K562 (cell line): Measurements from ENCODE around the gene C6orf163. TPM values are rescaled to one million over a fixed set of nuclear protein-coding genes. Genes with fewer than 3 reads are reported as not detected.

Experiments
- ATAC-seq: fragments of 200-7000 bp; cut with Tn5 transposase; 3 replicates; pipeline ENCODE4 v1.9.1; 2020; ENCODE audit warnings: moderate library complexity
- BruUV-seq: library from RNA; stranded (reverse); fragments of 400-500 nt; replicated peaks from 2 replicates; lab custom pipeline; 2021; lab: Mats Ljungman, UMichigan
- CTCF ChIA-PET: fragments of 300-600 bp; formaldehyde crosslinking; extraction: SDS; loops from one replicate; lab custom pipeline; 2021; ENCODE audit warnings: low intra/inter-chr PET ratio; lab: Yijun Ruan, JAX
- POLR2A ChIA-PET: fragments of 300-600, 350-650 bp; sonication (Branson Sonifier 250); formaldehyde crosslinking; extraction: SDS; loops from one replicate; lab custom pipeline; 2021; ENCODE audit warnings: antibody characterized with exemption, inconsistent platforms; lab: Yijun Ruan, JAX
- DNase-seq, 4 experiments: peaks; one replicate each; pipeline versions ENCODE4 v3.0.0 to v3.0.0-alpha.2; 2011 to 2018; ENCODE audit warnings: low spot score in 3 of 4, mixed read lengths in 3 of 4; ENCODE audit errors: extremely low read depth in 1 of 4
- FAIRE-seq: peaks from 2 replicates; lab custom pipeline; 2011; peaks lifted over from hg19 to GRCh38; lab: Jason Lieb, UNC
- H2AFZ ChIP-seq: 2 replicates; pipeline ENCODE4 v1.6.0; 2011; ENCODE audit warnings: low read depth, low read length, control low read depth, inconsistent platforms
- H3K27ac ChIP-seq: fragments of 200-600 bp; 3 replicates; pipeline ENCODE4 v1.8.0; 2011; ENCODE audit warnings: low read depth, mild to moderate bottlenecking, control low read depth, inconsistent platforms, low read length, moderate library complexity, mixed read lengths; ENCODE audit errors: extremely low read depth
- H3K27me3 ChIP-seq, 2 experiments: fragments of 300-600 bp in 1 of 2; 2 replicates in 1 of 2; 3 replicates in 1 of 2; pipeline versions ENCODE4 v1.6.0 to v1.8.0; 2011; ENCODE audit warnings: inconsistent platforms in 2 of 2, low read length in 2 of 2, mild to moderate bottlenecking in 1 of 2, mixed read lengths in 1 of 2, moderate library complexity in 1 of 2; ENCODE audit not compliant: control insufficient read depth in 2 of 2, insufficient read depth in 2 of 2
- H3K36me3 ChIP-seq: fragments of 300-600 bp; 3 replicates; pipeline ENCODE4 v1.8.0; 2011; ENCODE audit warnings: mild to moderate bottlenecking, low read length, inconsistent platforms; ENCODE audit not compliant: control insufficient read depth, insufficient read depth
- H3K4me1 ChIP-seq, 2 experiments: fragments of 200-600 bp in 1 of 2; replicated peaks in 1 of 2; 2 replicates in 1 of 2; 3 replicates in 1 of 2; pipeline versions ENCODE4 v1.5.1 to v1.8.0; 2011; ENCODE audit warnings: inconsistent platforms in 2 of 2, low read length in 2 of 2, mild to moderate bottlenecking in 1 of 2, mixed read lengths in 1 of 2, moderate library complexity in 1 of 2; ENCODE audit not compliant: control insufficient read depth in 2 of 2, insufficient read depth in 2 of 2
- H3K4me2 ChIP-seq: 2 replicates; pipeline ENCODE4 v1.6.1; 2011; ENCODE audit warnings: low read length, control low read depth, inconsistent platforms, mixed read lengths; ENCODE audit not compliant: insufficient read depth
- H3K4me3 ChIP-seq: fragments of 200-600 bp; sonication (generic), shearing (Covaris generic); 2 replicates; pipeline ENCODE4 v1.5.1; 2016; ENCODE audit warnings: control low read depth, inconsistent platforms
- H3K79me2 ChIP-seq: fragments of 200-600 bp; 3 replicates; pipeline ENCODE4 v1.8.0; 2011; ENCODE audit warnings: low read length, inconsistent platforms; ENCODE audit not compliant: control insufficient read depth, insufficient read depth
- H3K9ac ChIP-seq, 2 experiments: 2 replicates each; pipeline versions ENCODE4 v1.6.0 to v1.6.1; 2011; ENCODE audit warnings: low read depth in 2 of 2, low read length in 2 of 2, control low read depth in 1 of 2, inconsistent platforms in 1 of 2, mild to moderate bottlenecking in 1 of 2, mixed read lengths in 1 of 2; ENCODE audit not compliant: insufficient read depth in 1 of 2
- H3K9me1 ChIP-seq: one replicate; pipeline ENCODE4 v1.6.0; 2011; ENCODE audit warnings: inconsistent platforms, mild to moderate bottlenecking, low read length, moderate library complexity; ENCODE audit not compliant: control insufficient read depth, insufficient read depth
- H3K9me3 ChIP-seq: replicated peaks from 2 replicates; pipeline ENCODE4 v1.5.1; 2011; ENCODE audit warnings: low read depth, low read length, inconsistent platforms; ENCODE audit not compliant: control insufficient read depth, insufficient read depth
- H4K20me1 ChIP-seq: replicated peaks from 2 replicates; pipeline ENCODE4 v1.6.1; 2011; ENCODE audit warnings: low read length, inconsistent platforms, mixed read lengths; ENCODE audit not compliant: control insufficient read depth, insufficient read depth
- ATF3 ChIP-seq, 2 experiments: fragments of 450-650 bp in 1 of 2; sonication (generic) in 1 of 2; formaldehyde crosslinking in 1 of 2; IDR thresholded peaks in 1 of 2; conservative IDR thresholded peaks in 1 of 2; 2 replicates each; pipeline versions ENCODE4 v1.6.1 to v1.8.1; 2016 to 2023; ENCODE audit warnings: mild to moderate bottlenecking in 2 of 2, moderate library complexity in 2 of 2, inconsistent platforms in 1 of 2, missing genetic modification reagents in 1 of 2
- CBX1 ChIP-seq: sonication (generic); IDR thresholded peaks from 2 replicates; pipeline ENCODE4 v1.6.1; 2016; ENCODE audit warnings: antibody characterized with exemption, low read depth, mild to moderate bottlenecking
- CBX2 ChIP-seq: fragments of 200-600 bp; sonication (generic); IDR thresholded peaks from one replicate; pipeline ENCODE4 v1.6.1; 2012; ENCODE audit warnings: mild to moderate bottlenecking, low read length, inconsistent platforms; ENCODE audit not compliant: insufficient read depth, poor library complexity, severe bottlenecking
- CHD2 ChIP-seq: IDR thresholded peaks from 2 replicates; pipeline ENCODE4 v1.6.1; 2011; ENCODE audit warnings: low read depth, low read length
- CREBBP ChIP-seq: IDR thresholded peaks from one replicate; pipeline ENCODE4 v1.6.1; 2012; ENCODE audit warnings: low read depth, mild to moderate bottlenecking, control low read depth, inconsistent platforms, low read length
- CSDE1 ChIP-seq, 2 experiments: fragments of 450-650 bp; IDR thresholded peaks; 2 replicates each; pipeline ENCODE4 v1.6.1; 2016; ENCODE audit warnings: mild to moderate bottlenecking in 1 of 2
- FOXO4 ChIP-seq: fragments of 450-650 bp; formaldehyde crosslinking; IDR thresholded peaks from 2 replicates; pipeline ENCODE4 v1.4.0; 2020; ENCODE audit warnings: mild to moderate bottlenecking, moderate library complexity
- HNRNPK ChIP-seq: fragments of 200-400 bp; formaldehyde crosslinking; IDR thresholded peaks from one replicate; pipeline ENCODE4 v1.6.1; 2018; ENCODE audit warnings: mild to moderate bottlenecking, low read depth, low read length; ENCODE audit not compliant: poor library complexity, severe bottlenecking
- KLF6 ChIP-seq: fragments of 250-450 bp; sonication (Bioruptor Pico); IDR thresholded peaks from 2 replicates; pipeline ENCODE4 v1.4.0; 2020; ENCODE audit warnings: mild to moderate bottlenecking, moderate library complexity, borderline replicate concordance
- NEUROD1 ChIP-seq: fragments of 150-350 bp; IDR thresholded peaks from 2 replicates; pipeline ENCODE4 v1.6.1; 2014; ENCODE audit warnings: borderline replicate concordance, low read length, low read depth; ENCODE audit not compliant: partially characterized antibody
- POLR2H ChIP-seq: IDR thresholded peaks from 2 replicates; pipeline ENCODE4 v1.6.1; 2016; ENCODE audit warnings: missing genetic modification characterization, low read depth, mild to moderate bottlenecking, control low read depth, missing compliant biosample characterization, moderate library complexity
- RAD51 ChIP-seq: fragments of 450-650 bp; IDR thresholded peaks from 2 replicates; pipeline ENCODE4 v1.7.1; 2016; ENCODE audit warnings: low read depth, mild to moderate bottlenecking, borderline replicate concordance
- TGIF2 ChIP-seq: sonication (generic); formaldehyde crosslinking; IDR thresholded peaks from 2 replicates; pipeline ENCODE4 v1.8.1; 2022; ENCODE audit warnings: mild to moderate bottlenecking, missing genetic modification reagents, moderate library complexity
- ZNF146 ChIP-seq: IDR thresholded peaks from one replicate; pipeline ENCODE4 v1.6.1; 2018; ENCODE audit warnings: missing compliant biosample characterization; ENCODE audit not compliant: unreplicated experiment
- ZNF217 ChIP-seq: sonication (generic); formaldehyde crosslinking; IDR thresholded peaks from 2 replicates; pipeline ENCODE4 v1.8.0; 2022; ENCODE audit warnings: mild to moderate bottlenecking, missing genetic modification reagents
- ZNF707 ChIP-seq: fragments of 250-450 bp; sonication (Bioruptor Pico); conservative IDR thresholded peaks from 2 replicates; pipeline ENCODE4 v1.8.0; 2022; ENCODE audit warnings: inconsistent platforms, mild to moderate bottlenecking, moderate library complexity
- ZNF76 ChIP-seq: fragments of 250-450 bp; sonication (Bioruptor Pico); IDR thresholded peaks from 2 replicates; pipeline ENCODE4 v1.4.0; 2020; ENCODE audit warnings: mild to moderate bottlenecking, moderate library complexity, borderline replicate concordance
- WGBS: fragments of 100-300 bp; shearing (Covaris generic); methylation state at CpG from one replicate; pipeline ENCODE4 v1.1.6; 2016; ENCODE audit warnings: low coverage, mixed read lengths; ENCODE audit not compliant: insufficient coverage; ENCODE audit errors: missing lambda C conversion rate; 5-methylcytosine and 5-hydroxymethylcytosine counted together
- in situ Hi-C: fragments of 300-500 bp; cut with MboI; formaldehyde crosslinking; loops from 4 replicates; pipeline ENCODE4 v1.15.0; 2018; ENCODE audit warnings: inconsistent platforms, mixed read lengths
- intact Hi-C: fragments of 100-400 bp; cut with micrococcal nuclease; formaldehyde crosslinking; loops from 2 replicates; pipeline ENCODE4 v1.14.2; 2022
- polyA plus RNA-seq, 8 experiments: library from polyadenylated mRNA; depleted of rRNA in 4 of 8; stranded (reverse) in 5 of 8; unstranded in 3 of 8; fragments of >200 nt; fragmentation: Nextera tagmentation in 2 of 8; fragmentation: Illumina TruSeq in 1 of 8; extraction: Ambion mirVana in 2 of 8; extraction: Trizol in 1 of 8; gene quantifications; 2 replicates each; pipeline versions ENCODE4 v1.2.1 to v1.2.3, GENCODE V29; 2011 to 2014; ENCODE audit warnings: inconsistent platforms in 1 of 8, missing spikeins in 1 of 8
- total RNA-seq, 7 experiments: library from RNA; depleted of rRNA in 6 of 7; stranded (reverse); fragments of >200 nt in 6 of 7; fragmentation: Illumina TruSeq in 2 of 7; extraction: Trizol in 2 of 7; gene quantifications; 2 replicates each; pipeline versions ENCODE4 v1.2.1 to v1.2.3, GENCODE V29; 2011 to 2021; ENCODE audit warnings: low replicate concordance in 1 of 7

C6orf163 gene
- total and polyA plus RNA-seq, 9 of the 15 experiments (the other 6 are each of a cell fraction or from before 2014, with no cell fraction given) = 0.67 to 4.7 (median 1.5) TPM

- Histone ChIP-seq H3K9me3 (no peaks in the 10 kb centered on the region), H2AFZ (no peak overlapping the region), H3K4me1 (peaks cover 0 to 7% of the 10 kb centered on the region in 2 experiments; a peak in 2 of 5 replicates), H3K9me1 (no peaks in the 10 kb centered on the region), H3K4me2 (no peak overlapping the region), H4K20me1 (no peaks in the 10 kb centered on the region), H3K4me3 (no peak overlapping the region), H3K9ac (no peak overlapping the region), H3K27ac (no peak overlapping the region), H3K36me3 (no peaks in the 10 kb centered on the region), H3K27me3 (no peaks in the 10 kb centered on the region), H3K79me2 (no peaks in the 10 kb centered on the region)
- TF ChIP-seq CBX1 (no peak), ZNF76 (CRISPR knock-in tag) (no peak), RAD51 (no peak), NEUROD1 (no peak), FOXO4 (no peak), POLR2H (tag) (no peak), KLF6 (CRISPR knock-in tag) (no peak), HNRNPK (no peak), CBX2 (no peak), ZNF146 (CRISPR knock-in tag) (no peak), CSDE1 (IDR thresholded peaks at IDR 0.05) (no peak), ZNF217 (CRISPR knock-in tag) (no peak), CHD2 (no peak), ATF3 (IDR thresholded peaks at IDR 0.05) (no peak), ATF3 (CRISPR knock-in tag; conservative IDR thresholded peaks at IDR 0.05) (no peak), CREBBP (no peak), TGIF2 (CRISPR knock-in tag) (no peak), ZNF707 (CRISPR knock-in tag) (no peak)
- in situ Hi-C loops = no loop called here
- POLR2A ChIA-PET = no interaction called here
- DNase-seq (no peak), ATAC-seq (no peak), FAIRE-seq (no peak)
- BruUV-seq = no TSS peak
- WGBS = 78% methylated on average over 5 of the region's 5 CpGs
- intact Hi-C loops = no loop called here
- CTCF ChIA-PET = no interaction called here
Observed at GRCh38 chr6:87382861-87383260, 38.2 kb downstream of the C6orf163 start.
